Prostate gland (tissue), 2 donors: ENCODE results near the gene ACKR3. TPM values are rescaled to one million over a fixed set of nuclear protein-coding genes. Genes with fewer than 3 reads are reported as not detected.

ENCODE experiments used
- DNase-seq: peaks from one replicate; pipeline ENCODE4 v3.0.0-alpha.2; 2019; ENCODE audit warnings: low spot score
- H3K27ac ChIP-seq, 2 donors: fragments of 200-600 bp; sonication (generic); 2 replicates each; pipeline ENCODE4 v1.5.1; 2017 to 2019
- H3K27me3 ChIP-seq: fragments of 200-600 bp; sonication (generic); replicated peaks from 2 replicates; pipeline ENCODE4 v1.5.1; 2019; ENCODE audit not compliant: insufficient read depth
- H3K36me3 ChIP-seq, 2 donors: fragments of 200-600 bp; sonication (generic); 1 replicate in 1 of 2; 2 replicates in 1 of 2; pipeline versions ENCODE4 v1.5.1 to v1.8.1; 2017 to 2019
- H3K4me1 ChIP-seq: fragments of 200-600 bp; sonication (generic); replicated peaks from 2 replicates; pipeline ENCODE4 v1.5.1; 2019
- H3K4me3 ChIP-seq, 2 donors: fragments of 200-600 bp; sonication (generic); 2 replicates each; pipeline ENCODE4 v1.5.1; 2017 to 2019
- H3K9me3 ChIP-seq: fragments of 200-600 bp; sonication (generic); 2 replicates; pipeline ENCODE4 v1.5.1; 2017
- POLR2A ChIP-seq: fragments of 450-650 bp; IDR thresholded peaks from one replicate; pipeline ENCODE4 v1.6.1; 2016; ENCODE audit warnings: antibody characterized with exemption, mild to moderate bottlenecking
- POLR2AphosphoS5 ChIP-seq: sonication (generic); formaldehyde crosslinking; IDR thresholded peaks from one replicate; pipeline ENCODE4 v1.6.1; 2017; ENCODE audit warnings: antibody characterized with exemption
- WGBS: methylation state at CpG from one replicate; pipeline ENCODE4 v1.1.5; 2018; 5-methylcytosine and 5-hydroxymethylcytosine counted together
- intact Hi-C: fragments of 100-400 bp; cut with DNase I; formaldehyde crosslinking; loops from one replicate; pipeline ENCODE4 v1.14.2; 2022
- total RNA-seq, 2 donors: library from RNA; depleted of rRNA; stranded (reverse); fragments of >200 nt; gene quantifications; one replicate each; pipeline ENCODE4 v1.1.0, GENCODE V29; 2016
- TF ChIP-seq, protein P1 (sequence below), 4 experiments: fragments of 200-600 bp in 2 of 4; fragments of 450-650 bp in 2 of 4; sonication (generic) in 2 of 4; IDR thresholded peaks; 1 replicate in 3 of 4; 2 replicates in 1 of 4; pipeline ENCODE4 v1.5.1; 2016 to 2019; ENCODE audit warnings: antibody characterized with exemption in 4 of 4, mild to moderate bottlenecking in 2 of 4, moderate library complexity in 2 of 4

ACKR3 gene
- total RNA-seq, 2 donors from 2014 or later: 2.1 to 19.2 TPM

DNA sequence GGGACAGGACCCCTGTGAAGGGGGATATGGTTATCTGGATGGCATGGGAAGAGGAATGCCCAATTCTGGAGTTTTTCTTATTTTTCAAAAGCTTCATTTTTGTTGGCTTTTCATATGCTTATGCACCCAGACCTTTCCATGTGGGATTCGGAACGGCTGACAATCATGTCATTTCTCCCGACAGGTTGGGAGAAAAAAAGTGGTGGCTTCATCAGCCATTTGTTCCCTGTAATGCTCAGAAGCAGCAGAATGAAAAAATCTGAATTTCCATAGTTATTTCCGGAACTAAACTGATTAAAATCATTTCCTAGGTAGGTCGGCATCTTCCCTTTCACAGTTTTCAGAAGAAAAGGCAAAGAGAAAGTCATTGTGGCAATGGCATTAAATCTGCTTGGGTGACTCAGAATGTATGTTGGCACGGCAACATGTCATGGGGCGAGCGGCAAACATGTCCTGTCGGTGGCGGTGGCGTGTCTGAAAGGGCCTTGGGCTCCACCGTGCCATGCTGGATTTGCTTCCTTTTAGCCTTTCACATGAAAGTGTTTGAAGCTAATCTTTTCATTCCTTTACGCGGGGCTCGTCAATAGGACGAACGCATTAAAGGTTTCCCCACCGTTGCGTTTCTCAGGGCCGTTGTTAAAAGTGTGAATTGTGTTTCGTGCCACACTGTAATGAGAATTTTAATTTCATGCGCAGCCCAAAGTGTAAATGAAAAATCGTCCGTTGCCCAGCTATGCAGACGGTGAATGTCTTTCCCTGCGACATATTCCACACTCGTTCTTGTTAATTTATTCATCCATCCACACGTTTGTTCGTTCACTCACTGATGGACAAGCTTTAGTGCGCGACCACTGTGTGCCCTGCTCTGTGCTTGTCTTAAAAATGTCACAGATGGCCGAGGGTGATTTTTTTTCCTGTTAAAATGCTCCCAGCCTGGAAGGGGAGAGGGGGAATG, 18.5 kb downstream of the ACKR3 start:
- intact Hi-C loops: no loop called here
- Histone ChIP-seq H3K27ac (no peak overlapping the region), H3K9me3 (no peaks in the 10 kb centered on the region), H3K27me3 (no peaks in the 10 kb centered on the region), H3K4me3 (no peak overlapping the region), H3K36me3 (no peaks in the 10 kb centered on the region), H3K4me1 (no peaks in the 10 kb centered on the region)
- no peak for DNase-seq
- WGBS: 91% methylated on average over 32 of the region's 32 CpGs
- TF ChIP-seq, protein P1, sequence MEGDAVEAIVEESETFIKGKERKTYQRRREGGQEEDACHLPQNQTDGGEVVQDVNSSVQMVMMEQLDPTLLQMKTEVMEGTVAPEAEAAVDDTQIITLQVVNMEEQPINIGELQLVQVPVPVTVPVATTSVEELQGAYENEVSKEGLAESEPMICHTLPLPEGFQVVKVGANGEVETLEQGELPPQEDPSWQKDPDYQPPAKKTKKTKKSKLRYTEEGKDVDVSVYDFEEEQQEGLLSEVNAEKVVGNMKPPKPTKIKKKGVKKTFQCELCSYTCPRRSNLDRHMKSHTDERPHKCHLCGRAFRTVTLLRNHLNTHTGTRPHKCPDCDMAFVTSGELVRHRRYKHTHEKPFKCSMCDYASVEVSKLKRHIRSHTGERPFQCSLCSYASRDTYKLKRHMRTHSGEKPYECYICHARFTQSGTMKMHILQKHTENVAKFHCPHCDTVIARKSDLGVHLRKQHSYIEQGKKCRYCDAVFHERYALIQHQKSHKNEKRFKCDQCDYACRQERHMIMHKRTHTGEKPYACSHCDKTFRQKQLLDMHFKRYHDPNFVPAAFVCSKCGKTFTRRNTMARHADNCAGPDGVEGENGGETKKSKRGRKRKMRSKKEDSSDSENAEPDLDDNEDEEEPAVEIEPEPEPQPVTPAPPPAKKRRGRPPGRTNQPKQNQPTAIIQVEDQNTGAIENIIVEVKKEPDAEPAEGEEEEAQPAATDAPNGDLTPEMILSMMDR (IDR thresholded peaks at IDR 0.05): no peak
- TF ChIP-seq POLR2AphosphoS5: no peak
- TF ChIP-seq POLR2A: no peak

DNA sequence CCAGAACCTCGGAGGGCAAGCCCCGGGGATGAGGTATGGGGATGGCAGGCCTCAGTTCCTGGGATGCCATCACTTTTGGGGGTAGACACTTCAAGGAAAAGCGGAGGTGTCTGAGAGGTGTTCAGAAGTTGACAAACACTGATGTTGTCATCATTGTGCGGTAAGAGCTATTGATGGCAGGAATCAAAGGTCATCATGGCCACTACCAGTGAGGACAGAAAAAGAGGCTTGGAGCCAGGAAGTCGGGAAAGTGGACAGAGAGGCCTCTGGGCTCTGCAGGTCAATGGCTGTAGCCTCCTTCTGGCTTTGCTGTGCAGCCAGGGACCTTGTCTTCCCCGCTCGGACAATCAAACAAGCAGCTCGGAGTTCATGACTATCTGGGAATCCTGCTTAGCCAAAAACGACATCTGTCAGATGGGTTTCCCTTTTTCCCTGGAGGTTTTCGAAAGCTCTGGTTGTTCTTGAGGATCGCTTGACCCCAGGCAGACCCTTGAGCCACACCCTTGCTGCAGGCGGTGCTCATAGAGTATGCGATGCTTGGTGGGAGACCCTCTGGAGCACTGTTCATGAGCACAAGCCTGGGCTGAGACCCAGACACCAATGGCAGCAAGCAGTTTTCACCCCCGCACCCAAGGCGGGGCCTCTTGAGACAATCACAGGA, 19.4 kb downstream of the ACKR3 start:
- 97% methylated on average over 15 of the region's 15 CpGs for WGBS
- Histone ChIP-seq H3K4me1 (no peaks in the 10 kb centered on the region), H3K9me3 (no peaks in the 10 kb centered on the region), H3K4me3 (no peak overlapping the region), H3K27ac (no peak overlapping the region), H3K27me3 (no peaks in the 10 kb centered on the region), H3K36me3 (no peaks in the 10 kb centered on the region)
- no peak for DNase-seq
- TF ChIP-seq POLR2AphosphoS5 (no peak), POLR2A (no peak)
- TF ChIP-seq, protein P1 (IDR thresholded peaks at IDR 0.05): no peak
- intact Hi-C loops: no loop called here

DNA sequence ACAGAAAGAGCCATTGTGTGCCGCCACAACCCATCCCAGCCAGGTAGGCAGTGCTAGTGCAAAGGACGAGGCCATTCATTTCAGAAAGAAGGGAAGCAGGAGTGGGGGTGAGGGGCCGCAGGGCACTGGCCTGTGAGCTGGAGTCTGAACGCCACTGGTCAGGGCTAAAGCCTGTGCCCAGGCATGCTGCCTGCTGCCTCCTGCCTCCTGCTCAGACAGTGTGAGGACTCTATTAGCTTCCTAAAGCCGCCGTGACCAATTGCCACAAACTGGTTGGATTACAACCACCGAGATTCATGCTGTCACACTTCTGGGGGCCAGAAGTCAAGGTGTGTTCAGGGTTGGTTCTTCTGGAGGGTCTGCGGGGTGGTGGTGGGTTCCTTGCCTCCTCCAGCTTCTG, 21.2 kb downstream of the ACKR3 start:
- Histone ChIP-seq H3K36me3 (no peaks in the 10 kb centered on the region), H3K27me3 (no peaks in the 10 kb centered on the region), H3K4me1 (no peaks in the 10 kb centered on the region), H3K27ac (no peak overlapping the region), H3K9me3 (no peaks in the 10 kb centered on the region), H3K4me3 (no peak overlapping the region)
- WGBS: 94% methylated on average over 8 of the region's 8 CpGs
- intact Hi-C loops: no loop called here
- TF ChIP-seq POLR2AphosphoS5 (no peak), POLR2A (no peak)
- TF ChIP-seq, protein P1 (IDR thresholded peaks at IDR 0.05): no peak
- no peak for DNase-seq

DNA sequence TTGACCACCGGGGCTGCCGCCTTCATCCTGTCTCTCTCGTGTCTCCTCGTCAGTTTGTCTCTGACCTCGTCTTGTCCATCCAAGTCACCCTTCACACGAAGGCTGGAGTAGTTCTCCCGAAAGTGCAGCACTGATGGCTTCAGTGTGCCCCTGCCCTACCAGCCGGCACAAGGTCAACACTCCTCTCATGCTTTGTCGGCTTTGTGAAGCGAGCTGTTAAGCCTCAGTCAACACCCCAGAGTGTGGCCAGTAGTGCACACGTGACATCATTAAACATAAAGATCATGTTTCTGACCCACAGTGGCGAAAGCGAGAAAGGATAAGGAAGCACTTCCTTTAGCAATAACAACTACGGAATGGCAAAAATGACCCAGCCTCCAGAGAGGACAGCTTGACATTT, 23.2 kb downstream of the ACKR3 start:
- intact Hi-C loops: no loop called here
- no peaks in the 10 kb centered on the region for H3K9me3 ChIP-seq
- no peak for DNase-seq

More for the DNA sequence above, 23.2 kb downstream of the ACKR3 start:
- no peak overlapping the region for H3K4me3 ChIP-seq
- no peak overlapping the region for H3K27ac ChIP-seq
- no peaks in the 10 kb centered on the region for H3K36me3 ChIP-seq
- no peaks in the 10 kb centered on the region for H3K4me1 ChIP-seq
- TF ChIP-seq, protein P1 (IDR thresholded peaks at IDR 0.05): no peak
- no peak for TF ChIP-seq POLR2A
- TF ChIP-seq POLR2AphosphoS5: no peak
- 74% methylated on average over 14 of the region's 14 CpGs for WGBS
- H3K27me3 ChIP-seq: no peaks in the 10 kb centered on the region
